ENCODE results near the gene ADD1. TPM values are rescaled to one million over a fixed set of nuclear protein-coding genes. Genes with fewer than 3 reads are reported as not detected.
A peak's percentile ranks its signal among the peaks of the same experiment; 100 is the strongest.

The ADD1 gene
- total and polyA plus RNA-seq, 2 of the 13 experiments (the other 11 are each of a cell fraction or from before 2014, with no cell fraction given), result 73.9 to 122 TPM

DNA sequence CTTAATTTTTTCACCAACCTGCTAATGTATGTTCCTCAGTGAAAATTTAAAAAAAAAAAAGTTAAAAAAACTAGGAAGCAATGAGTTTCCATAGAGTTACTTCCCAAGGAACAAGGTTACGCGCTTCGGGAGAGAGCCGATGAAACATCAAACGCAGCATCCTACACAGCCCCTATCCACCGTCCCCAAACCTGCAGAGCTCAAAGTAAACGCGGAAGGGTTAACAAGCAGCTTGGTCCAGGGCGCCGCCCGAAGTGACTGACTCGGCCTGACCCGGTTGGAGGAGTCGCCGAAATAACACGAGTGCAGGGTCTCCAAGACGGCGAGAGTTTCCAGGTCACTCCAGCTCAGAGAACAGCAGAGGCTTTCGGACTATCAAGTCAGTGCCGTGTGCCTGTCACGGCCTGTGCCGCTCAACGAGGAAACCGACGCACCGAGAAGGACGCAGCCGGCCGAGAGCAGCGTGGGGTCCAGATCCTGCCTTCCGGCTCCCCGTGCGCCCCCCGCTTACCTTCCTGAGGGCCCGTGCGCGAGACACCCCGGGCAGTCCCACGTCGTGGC, 119.0 kb downstream of the ADD1 start:
- no peaks in the 10 kb centered on the region for H3K9me3 ChIP-seq (ENCODE audit: low read length)
- H3K27ac ChIP-seq (ENCODE audit: extremely low read length, insufficient read depth, low read length), result peak overlapping the region; percentile 82
- DNase-seq (ENCODE audit: low spot score), result peak; percentile 12
- under 1% methylated on average over 21 of the region's 40 CpGs for WGBS (ENCODE audit: low lambda C conversion rate)
- BruUV-seq (replicated peaks), result no TSS peak
- H2AFZ ChIP-seq (ENCODE audit: low read length), result no peak overlapping the region
- peak overlapping the region; percentile 99 for H3K4me2 ChIP-seq (ENCODE audit: low read depth, low read length)
- peak overlapping the region; percentile 84 to 90 (median 88) for H3K4me3 ChIP-seq (replicated peaks in 1 of 3; ENCODE audit: insufficient read depth in 1 of 3, low read depth in 2 of 3, low read length in 3 of 3)
- peak; percentile 39 for ATAC-seq
- H3K79me2 ChIP-seq (ENCODE audit: insufficient read depth, low read length), result peaks cover 38% of the 10 kb centered on the region
- H3K27me3 ChIP-seq (ENCODE audit: control insufficient read depth in 1 of 2, insufficient read depth in 2 of 2, low read length in 2 of 2), result no peaks in the 10 kb centered on the region; a peak in 1 of 5 replicates
- no peak for FAIRE-seq
- POLR2A ChIA-PET, result interaction anchor here (1.0 to 2.6 kb wide), 6 partner anchors 9 to 71 kb away, joined by 3 to 16 read pairs (median 5); no protein-coding TSS in a partner anchor
- intact Hi-C loops (cut with micrococcal nuclease; ENCODE audit: unreplicated experiment) (no loop called here), in situ Hi-C loops (cut with HindIII; ENCODE audit: extremely low pct_ligation_motif_present, low pct_unique_long_range_greater_than_20kb) (no loop called here)
- H3K4me1 ChIP-seq (ENCODE audit: insufficient read depth, low read length), result peaks cover 44% of the 10 kb centered on the region
- peaks cover 0 to 14% of the 10 kb centered on the region in 2 experiments; a peak in 2 of 5 replicates for H3K36me3 ChIP-seq (replicated peaks in 1 of 2; ENCODE audit: control insufficient read depth in 1 of 2, insufficient read depth in 2 of 2, low read length in 2 of 2)
- peaks cover 12% of the 10 kb centered on the region; the same call in 1 of the 2 replicates for H4K20me1 ChIP-seq (ENCODE audit: insufficient read depth, low read length)
- peak overlapping the region; percentile 90 for H3K9ac ChIP-seq (ENCODE audit: insufficient read depth, low read depth, low read length)
- CTCF ChIA-PET (ENCODE audit: low intra/inter-chr PET ratio, low total read pairs), result interaction anchor here (1.8 kb wide), 1 partner anchor 9 kb away, joined by 10 read pairs; no protein-coding TSS in a partner anchor
- TF ChIP-seq HOXA5 (CRISPR knock-in tag; IDR thresholded peaks at IDR 0.05) (no peak), TCF7 (IDR thresholded peaks at IDR 0.05; ENCODE audit: low read depth) (no peak), NAIF1 (CRISPR knock-in tag; IDR thresholded peaks at IDR 0.05; ENCODE audit: borderline replicate concordance) (no peak), BORCS8-MEF2B (CRISPR knock-in tag; IDR thresholded peaks at IDR 0.05) (no peak), KLF13 (CRISPR knock-in tag; IDR thresholded peaks at IDR 0.05) (no peak), ZNF263 (CRISPR knock-in tag; IDR thresholded peaks at IDR 0.05) (no peak), SMYD3 (CRISPR knock-in tag; IDR thresholded peaks at IDR 0.05) (no peak), AGO2 (optimal IDR thresholded peaks at IDR 0.05; ENCODE audit: low read depth, low read length) (peak; percentile 71), ZNF746 (CRISPR knock-in tag; IDR thresholded peaks at IDR 0.05) (peak; percentile 59; the same call in 1 of the 2 replicates), ZNF256 (CRISPR knock-in tag; conservative IDR thresholded peaks at IDR 0.05) (no peak), THYN1 (CRISPR knock-in tag; IDR thresholded peaks at IDR 0.05; ENCODE audit: borderline replicate concordance, low read depth) (no peak), POLR2G (IDR thresholded peaks at IDR 0.05; ENCODE audit: low read depth, low read length) (no peak), TP53 (CRISPR knock-in tag; conservative IDR thresholded peaks at IDR 0.05) (no peak), SOX6 (IDR thresholded peaks at IDR 0.05) (no peak), SOX6 (CRISPR knock-in tag; IDR thresholded peaks at IDR 0.05) (no peak), HNRNPK (IDR thresholded peaks at IDR 0.05; ENCODE audit: low read depth, low read length, poor library complexity, severe bottlenecking) (no peak), U2AF1 (optimal IDR thresholded peaks at IDR 0.05; ENCODE audit: low read depth, low read length) (no peak), HHEX (CRISPR knock-in tag; IDR thresholded peaks at IDR 0.05) (no peak), ZNF775 (CRISPR knock-in tag; IDR thresholded peaks at IDR 0.05; ENCODE audit: borderline replicate concordance) (no peak; the same call in 1 of the 2 replicates)
- TF ChIP-seq, protein P1, sequence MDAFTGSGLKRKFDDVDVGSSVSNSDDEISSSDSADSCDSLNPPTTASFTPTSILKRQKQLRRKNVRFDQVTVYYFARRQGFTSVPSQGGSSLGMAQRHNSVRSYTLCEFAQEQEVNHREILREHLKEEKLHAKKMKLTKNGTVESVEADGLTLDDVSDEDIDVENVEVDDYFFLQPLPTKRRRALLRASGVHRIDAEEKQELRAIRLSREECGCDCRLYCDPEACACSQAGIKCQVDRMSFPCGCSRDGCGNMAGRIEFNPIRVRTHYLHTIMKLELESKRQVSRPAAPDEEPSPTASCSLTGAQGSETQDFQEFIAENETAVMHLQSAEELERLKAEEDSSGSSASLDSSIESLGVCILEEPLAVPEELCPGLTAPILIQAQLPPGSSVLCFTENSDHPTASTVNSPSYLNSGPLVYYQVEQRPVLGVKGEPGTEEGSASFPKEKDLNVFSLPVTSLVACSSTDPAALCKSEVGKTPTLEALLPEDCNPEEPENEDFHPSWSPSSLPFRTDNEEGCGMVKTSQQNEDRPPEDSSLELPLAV (CRISPR knock-in tag; conservative IDR thresholded peaks at IDR 0.05; ENCODE audit: low read depth), result no peak
- TF ChIP-seq, protein P2, sequence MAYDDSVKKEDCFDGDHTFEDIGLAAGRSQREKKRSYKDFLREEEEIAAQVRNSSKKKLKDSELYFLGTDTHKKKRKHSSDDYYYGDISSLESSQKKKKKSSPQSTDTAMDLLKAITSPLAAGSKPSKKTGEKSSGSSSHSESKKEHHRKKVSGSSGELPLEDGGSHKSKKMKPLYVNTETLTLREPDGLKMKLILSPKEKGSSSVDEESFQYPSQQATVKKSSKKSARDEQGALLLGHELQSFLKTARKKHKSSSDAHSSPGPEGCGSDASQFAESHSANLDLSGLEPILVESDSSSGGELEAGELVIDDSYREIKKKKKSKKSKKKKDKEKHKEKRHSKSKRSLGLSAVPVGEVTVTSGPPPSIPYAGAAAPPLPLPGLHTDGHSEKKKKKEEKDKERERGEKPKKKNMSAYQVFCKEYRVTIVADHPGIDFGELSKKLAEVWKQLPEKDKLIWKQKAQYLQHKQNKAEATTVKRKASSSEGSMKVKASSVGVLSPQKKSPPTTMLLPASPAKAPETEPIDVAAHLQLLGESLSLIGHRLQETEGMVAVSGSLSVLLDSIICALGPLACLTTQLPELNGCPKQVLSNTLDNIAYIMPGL (CRISPR knock-in tag; IDR thresholded peaks at IDR 0.05; ENCODE audit: borderline replicate concordance in 1 of 2, low read depth in 1 of 2), result no peak
- TF ChIP-seq, protein P3, sequence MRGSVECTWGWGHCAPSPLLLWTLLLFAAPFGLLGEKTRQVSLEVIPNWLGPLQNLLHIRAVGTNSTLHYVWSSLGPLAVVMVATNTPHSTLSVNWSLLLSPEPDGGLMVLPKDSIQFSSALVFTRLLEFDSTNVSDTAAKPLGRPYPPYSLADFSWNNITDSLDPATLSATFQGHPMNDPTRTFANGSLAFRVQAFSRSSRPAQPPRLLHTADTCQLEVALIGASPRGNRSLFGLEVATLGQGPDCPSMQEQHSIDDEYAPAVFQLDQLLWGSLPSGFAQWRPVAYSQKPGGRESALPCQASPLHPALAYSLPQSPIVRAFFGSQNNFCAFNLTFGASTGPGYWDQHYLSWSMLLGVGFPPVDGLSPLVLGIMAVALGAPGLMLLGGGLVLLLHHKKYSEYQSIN (CRISPR knock-in tag; IDR thresholded peaks at IDR 0.05; ENCODE audit: borderline replicate concordance), result peak; percentile 66; the same call in 1 of the 2 replicates
